ENCODE results near the gene NPEPL1. TPM values are rescaled to one million over a fixed set of nuclear protein-coding genes. Genes with fewer than 3 reads are reported as not detected.

The NPEPL1 gene
- total RNA-seq, 6 donors from 2014 or later: 19.4 to 198 (median 50.9) TPM

- no peak for DNase-seq
- H3K27ac ChIP-seq: no peak overlapping the region
- no peaks in the 10 kb centered on the region for H3K27me3 ChIP-seq
- no peaks in the 10 kb centered on the region for H3K9me3 ChIP-seq
- H3K4me1 ChIP-seq: peaks cover 31 to 80% (median 48%) of the 10 kb centered on the region in 4 donors
- no peak overlapping the region for H3K4me3 ChIP-seq
- H3K36me3 ChIP-seq: peaks cover 0 to 19% (median 1%) of the 10 kb centered on the region in 4 donors
- no peak for ATAC-seq (ENCODE audit: low FRiP score in 2 of 2)
- TF ChIP-seq CTCF (IDR thresholded peaks at IDR 0.05) (no peak), POLR2AphosphoS5 (IDR thresholded peaks at IDR 0.05) (no peak), POLR2A (IDR thresholded peaks at IDR 0.05) (no peak), EP300 (IDR thresholded peaks at IDR 0.05) (no peak)
- 75 to 81% methylated on average over 4 of the region's 4 CpGs for WGBS, 2 donors
These were observed 33.8 kb upstream of the NPEPL1 start for GRCh38 chr20:58658760-58659159.

- H3K4me1 ChIP-seq: peaks cover 31 to 69% (median 40%) of the 10 kb centered on the region in 4 donors
- no peaks in the 10 kb centered on the region for H3K9me3 ChIP-seq
- H3K36me3 ChIP-seq: peaks cover 0 to 19% (median 1%) of the 10 kb centered on the region in 4 donors
- H3K27ac ChIP-seq: peak overlapping the region in 2 of 4 donors; percentile 8 to 15
- no peaks in the 10 kb centered on the region for H3K27me3 ChIP-seq
- 38 to 48% methylated on average over 3 of the region's 3 CpGs for WGBS, 2 donors
- TF ChIP-seq POLR2AphosphoS5 (IDR thresholded peaks at IDR 0.05) (no peak), POLR2A (IDR thresholded peaks at IDR 0.05) (no peak), CTCF (IDR thresholded peaks at IDR 0.05) (no peak), EP300 (IDR thresholded peaks at IDR 0.05) (no peak)
- no peak for DNase-seq
- ATAC-seq (ENCODE audit: low FRiP score in 2 of 2): no peak
- no peak overlapping the region for H3K4me3 ChIP-seq
These were observed 32.8 kb upstream of the NPEPL1 start for GRCh38 chr20:58659841-58660240.

GRCh38 chr20:58660855-58661597, 31.6 kb upstream of the NPEPL1 start:
- WGBS, 2 donors: 61 to 64% methylated on average over 14 of the region's 14 CpGs
- peak overlapping the region in 1 of 4 donors; percentile 9 for H3K27ac ChIP-seq

GRCh38 chr20:58661598-58662473, 30.8 kb upstream of the NPEPL1 start:
- Histone ChIP-seq H3K36me3 (peaks cover 0 to 24% (median 3%) of the 10 kb centered on the region in 4 donors), H3K4me3 (no peak overlapping the region), H3K4me1 (peaks cover 14 to 49% (median 24%) of the 10 kb centered on the region in 4 donors), H3K9me3 (no peaks in the 10 kb centered on the region), H3K27me3 (no peaks in the 10 kb centered on the region), H3K27ac (peak overlapping the region in 2 of 4 donors; percentile 9 to 32)
- no peak for ATAC-seq (ENCODE audit: low FRiP score in 2 of 2)
- TF ChIP-seq CTCF (IDR thresholded peaks at IDR 0.05) (no peak), POLR2A (IDR thresholded peaks at IDR 0.05) (no peak), POLR2AphosphoS5 (IDR thresholded peaks at IDR 0.05) (no peak), EP300 (IDR thresholded peaks at IDR 0.05) (no peak)
- 73 to 82% methylated on average over 12 of the region's 12 CpGs for WGBS, 2 donors
- no peak for DNase-seq

More at GRCh38 chr20:58660855-58661597, 31.6 kb upstream of the NPEPL1 start:
- no peaks in the 10 kb centered on the region for H3K9me3 ChIP-seq
- TF ChIP-seq CTCF (IDR thresholded peaks at IDR 0.05): no peak
- TF ChIP-seq POLR2A (IDR thresholded peaks at IDR 0.05): no peak
- TF ChIP-seq EP300 (IDR thresholded peaks at IDR 0.05): no peak
- TF ChIP-seq POLR2AphosphoS5 (IDR thresholded peaks at IDR 0.05): no peak
- DNase-seq: peak in 1 of 2 donors; percentile 46
- no peak for ATAC-seq (ENCODE audit: low FRiP score in 2 of 2)
- no peak overlapping the region for H3K4me3 ChIP-seq
- no peaks in the 10 kb centered on the region for H3K27me3 ChIP-seq
- peaks cover 21 to 57% (median 31%) of the 10 kb centered on the region in 4 donors for H3K4me1 ChIP-seq
- H3K36me3 ChIP-seq: peaks cover 0 to 20% (median 3%) of the 10 kb centered on the region in 4 donors
